Measurements from ENCODE around the gene GRB10. TPM values are rescaled to one million over a fixed set of nuclear protein-coding genes. Genes with fewer than 3 reads are reported as not detected.

GRB10 gene
- total RNA-seq (10 to 100 TPM; 57.7 to 81.9 TPM), polyA plus RNA-seq (ENCODE audit: insufficient read depth, low read depth, low replicate concordance) (54.0 TPM)
- long read RNA-seq, donor 1: 0 reads
- long read RNA-seq, donor 2: 0 reads

- Histone ChIP-seq H3K4me3 (peak within 1 kb of the TSS; percentile 47 to 58), H3K4me1 (no peaks in the 10 kb centered on the region), H3K27me3 (no peaks in the 10 kb centered on the region), H3K27ac (no peak within 1 kb of the TSS), H3K9me3 (no peaks in the 10 kb centered on the region), H3K36me3 (ENCODE audit: low read depth, missing control alignments) (no peaks in the 10 kb centered on the region)
- intact Hi-C loops (cut with DNase I; ENCODE audit: low total_unique reads): no loop called here
- TF ChIP-seq CTCF (IDR thresholded peaks at IDR 0.05) (peak in 1 of 3 experiments; percentile 10), POLR2A (IDR thresholded peaks at IDR 0.05) (no peak)
- peak; percentile 32 for DNase-seq
- WGBS, 2 donors: 44 to 54% methylated on average over 30 to 78 of the region's 95 CpGs
These were observed at the start of gene GRB10 for GRCh38 chr7:50782375-50783208. Gene GRB10, minus strand, starts transcription at chr7:50782896. Its CDS starts 50,574 bp downstream, at chr7:50732322.

GRCh38 chr7:50828801-50829200 is 46.1 kb upstream of the GRB10 start:
- Histone ChIP-seq H3K36me3 (ENCODE audit: low read depth, missing control alignments) (no peaks in the 10 kb centered on the region), H3K27ac (no peak overlapping the region), H3K4me1 (no peaks in the 10 kb centered on the region), H3K27me3 (no peaks in the 10 kb centered on the region), H3K9me3 (no peaks in the 10 kb centered on the region), H3K4me3 (no peak overlapping the region)
- no peak for DNase-seq
- WGBS, 2 donors: 84 to 93% methylated on average over 2 of the region's 2 CpGs
- intact Hi-C loops (cut with DNase I; ENCODE audit: low total_unique reads): no loop called here
- TF ChIP-seq CTCF (IDR thresholded peaks at IDR 0.05): no peak
- TF ChIP-seq POLR2A (IDR thresholded peaks at IDR 0.05): no peak

- no peaks in the 10 kb centered on the region for H3K36me3 ChIP-seq (ENCODE audit: low read depth, missing control alignments)
- TF ChIP-seq POLR2A (IDR thresholded peaks at IDR 0.05): no peak
- no peak for TF ChIP-seq CTCF (IDR thresholded peaks at IDR 0.05)
- no peak for DNase-seq
These were observed 45.4 kb upstream of the GRB10 start for GRCh38 chr7:50828116-50828515.

GRCh38 chr7:50827281-50827680 is 44.6 kb upstream of the GRB10 start:
- TF ChIP-seq CTCF (IDR thresholded peaks at IDR 0.05) (no peak), POLR2A (IDR thresholded peaks at IDR 0.05) (no peak)

More at GRCh38 chr7:50828116-50828515, 45.4 kb upstream of the GRB10 start:
- H3K4me3 ChIP-seq: no peak overlapping the region
- H3K27ac ChIP-seq: no peak overlapping the region
- WGBS, 2 donors: 92 to 93% methylated on average over 3 of the region's 3 CpGs
- H3K9me3 ChIP-seq: no peaks in the 10 kb centered on the region
- no peaks in the 10 kb centered on the region for H3K27me3 ChIP-seq
- no peaks in the 10 kb centered on the region for H3K4me1 ChIP-seq
- intact Hi-C loops (cut with DNase I; ENCODE audit: low total_unique reads): no loop called here

More at GRCh38 chr7:50827281-50827680, 44.6 kb upstream of the GRB10 start:
- Histone ChIP-seq H3K36me3 (ENCODE audit: low read depth, missing control alignments) (no peaks in the 10 kb centered on the region), H3K27me3 (no peaks in the 10 kb centered on the region), H3K27ac (no peak overlapping the region), H3K9me3 (no peaks in the 10 kb centered on the region), H3K4me1 (no peaks in the 10 kb centered on the region), H3K4me3 (no peak overlapping the region)
- DNase-seq: no peak
- intact Hi-C loops (cut with DNase I; ENCODE audit: low total_unique reads): no loop called here

Measured in testis (tissue), 5 donors.